GM21528 (cell line): ENCODE measurements around the gene SLC41A2.
"Not testable (repeated sequence)": the region's sequence is repeated elsewhere in the genome, so short reads cannot be mapped to it uniquely, and the experiment has no call there.

Source experiments
- ATAC-seq: cut with Tn5 transposase; IDR thresholded peaks from one replicate; pipeline ENCODE4 v1.9.1; 2021; ENCODE audit warnings: mild to moderate bottlenecking, moderate library complexity; ENCODE audit not compliant: unreplicated experiment, low FRiP score

Gene SLC41A2

DNA sequence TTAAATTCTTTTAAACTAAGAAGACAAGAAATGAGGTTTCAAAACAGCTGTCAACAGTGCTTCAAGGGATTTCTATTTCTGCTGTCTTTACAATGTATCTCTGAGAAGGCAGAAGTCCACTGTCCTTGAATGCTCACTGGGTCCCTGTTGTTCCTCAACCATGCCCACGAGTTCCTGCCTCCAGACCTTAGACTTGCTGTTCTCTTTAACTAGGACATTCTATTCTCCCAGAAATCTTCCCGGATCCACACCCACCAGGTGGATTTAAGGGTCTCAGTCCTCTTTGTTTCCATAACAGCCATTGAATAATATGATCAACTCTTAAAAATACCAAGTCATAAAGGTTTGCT lies 6.7 kb upstream of the SLC41A2 start:
- no peak for ATAC-seq

- ATAC-seq, result no peak
Observed at GRCh38 chr12:104964167-104964855, 6.2 kb upstream of the SLC41A2 start.

GRCh38 chr12:104963757-104964156 lies 5.7 kb upstream of the SLC41A2 start:
- ATAC-seq, result no peak

DNA sequence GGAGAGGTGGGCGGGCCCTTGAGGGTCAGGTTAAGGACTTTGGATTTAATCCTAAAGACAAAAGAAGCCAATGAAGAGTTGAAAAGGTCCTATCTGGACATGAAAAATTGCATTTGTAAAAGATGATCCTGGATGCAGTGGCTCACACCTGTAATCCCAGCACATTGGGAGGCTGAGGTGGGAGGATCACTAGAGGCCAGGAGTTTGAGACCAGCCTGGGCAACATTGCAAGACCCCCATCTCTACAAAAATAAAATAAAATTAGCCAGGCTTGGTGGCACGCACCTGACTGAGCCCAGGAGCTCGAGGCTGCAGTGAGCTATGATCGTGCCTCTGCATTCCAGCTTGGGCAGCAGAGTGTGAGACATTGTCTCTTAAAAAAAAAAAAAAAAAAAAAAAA lies 2.4 kb upstream of the SLC41A2 start:
- no peak for ATAC-seq

GRCh38 chr12:104959335-104959841 lies 1.3 kb upstream of the SLC41A2 start:
- no peak for ATAC-seq

DNA sequence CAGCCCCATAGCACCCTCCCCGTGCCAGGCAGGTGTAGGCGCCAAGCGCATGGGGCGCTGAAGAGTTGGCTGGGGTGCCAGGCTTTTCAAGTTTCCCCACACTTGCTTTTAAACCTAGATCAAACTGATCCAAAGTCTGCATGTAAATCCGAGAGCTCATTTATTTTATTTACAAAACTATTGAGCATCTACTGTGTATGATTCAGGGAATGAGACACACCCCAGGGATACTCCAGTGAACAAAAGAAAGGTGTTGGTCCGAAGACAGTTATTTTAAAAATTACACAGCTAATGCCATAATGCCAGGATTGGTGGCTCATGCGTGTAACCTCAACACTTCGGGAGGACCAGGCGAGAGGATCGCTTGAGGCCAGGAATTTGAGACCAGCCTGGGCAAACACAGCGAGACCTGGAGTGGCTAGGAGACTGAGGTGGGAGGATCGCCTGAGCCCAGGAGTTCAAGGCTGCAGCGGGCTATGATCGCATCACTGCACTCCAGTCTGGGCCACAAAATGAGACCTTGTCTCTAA lies 780 bp upstream of the SLC41A2 start:
- no peak for ATAC-seq

GRCh38 chr12:104957719-104958000 lies 430 bp downstream of the SLC41A2 start:
- peak; percentile 36 for ATAC-seq

DNA sequence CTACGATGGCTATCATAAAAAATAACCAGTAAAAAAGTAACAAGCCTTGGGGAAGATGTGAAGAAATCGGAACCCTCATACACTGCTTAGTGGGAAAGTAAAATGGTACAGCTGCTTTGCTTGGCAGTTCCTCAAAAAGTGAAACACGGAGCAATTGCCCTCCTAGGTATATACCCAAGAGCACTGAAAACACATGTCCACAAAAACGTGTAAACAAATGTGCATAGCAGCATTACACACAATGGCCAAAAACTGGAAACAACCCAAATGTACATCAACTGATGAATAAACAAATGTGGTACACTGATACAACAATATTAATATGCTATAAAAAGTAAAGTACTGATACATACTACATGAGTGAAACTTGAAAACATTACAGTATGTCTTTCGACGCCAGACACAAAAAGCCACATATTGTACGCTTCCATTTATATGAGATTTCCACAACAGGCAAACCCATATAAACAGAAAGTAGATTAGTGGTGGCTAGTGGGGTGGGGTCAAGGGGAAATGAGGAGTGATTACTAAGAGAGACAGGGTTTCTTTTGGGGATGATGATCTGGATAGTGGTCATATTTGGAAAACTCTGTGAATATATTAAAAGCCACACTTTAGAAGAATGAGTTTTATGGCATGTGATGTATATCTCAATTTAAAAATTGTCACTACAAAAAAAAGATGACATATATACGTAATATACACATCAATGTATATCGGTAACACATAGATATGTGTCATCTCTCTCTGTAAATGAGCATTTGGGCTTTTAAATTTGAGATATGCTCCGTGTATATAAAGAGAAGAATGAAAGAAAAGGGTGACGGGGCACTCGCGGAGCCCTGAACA lies 996 bp downstream of the SLC41A2 start:
- no peak for ATAC-seq

DNA sequence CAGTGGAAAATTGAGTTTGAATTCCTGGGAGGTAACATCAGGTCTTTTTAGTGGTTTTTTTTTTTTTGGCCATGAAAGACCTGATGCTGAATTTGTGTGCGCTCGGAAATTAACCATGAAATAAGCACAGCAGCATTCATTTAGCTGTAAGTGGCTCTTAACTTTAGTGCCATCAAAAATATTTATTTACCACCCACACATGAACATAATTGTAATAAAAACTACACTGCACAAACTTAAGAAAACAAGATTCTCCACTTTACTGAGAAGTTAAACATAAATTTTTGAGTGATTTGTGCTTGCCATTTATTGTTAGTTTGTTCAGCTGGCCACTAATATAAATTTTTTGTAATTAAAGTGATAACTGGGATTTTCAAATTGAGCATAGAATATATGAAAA lies 2.4 kb downstream of the SLC41A2 start:
- ATAC-seq, result no peak

DNA sequence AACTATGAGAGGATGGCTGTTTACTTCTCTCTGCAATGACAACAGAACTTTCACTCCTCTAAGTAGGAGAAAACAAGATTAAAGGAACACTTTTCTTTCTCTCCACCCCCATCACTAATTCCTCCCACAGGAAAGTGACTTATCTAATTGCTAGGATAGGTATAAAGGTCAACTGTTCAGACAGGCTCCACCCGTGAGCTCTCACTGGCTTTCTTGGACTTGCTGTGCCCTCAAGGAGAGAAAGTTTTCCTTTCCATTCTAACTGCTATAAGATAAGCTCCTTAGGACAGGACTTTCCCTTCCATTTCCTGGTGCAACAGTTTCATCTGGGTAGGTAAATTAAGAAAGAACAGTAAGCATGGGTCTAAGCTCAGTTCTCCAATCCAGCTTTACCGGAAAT lies 4.8 kb downstream of the SLC41A2 start:
- ATAC-seq, result no peak

DNA sequence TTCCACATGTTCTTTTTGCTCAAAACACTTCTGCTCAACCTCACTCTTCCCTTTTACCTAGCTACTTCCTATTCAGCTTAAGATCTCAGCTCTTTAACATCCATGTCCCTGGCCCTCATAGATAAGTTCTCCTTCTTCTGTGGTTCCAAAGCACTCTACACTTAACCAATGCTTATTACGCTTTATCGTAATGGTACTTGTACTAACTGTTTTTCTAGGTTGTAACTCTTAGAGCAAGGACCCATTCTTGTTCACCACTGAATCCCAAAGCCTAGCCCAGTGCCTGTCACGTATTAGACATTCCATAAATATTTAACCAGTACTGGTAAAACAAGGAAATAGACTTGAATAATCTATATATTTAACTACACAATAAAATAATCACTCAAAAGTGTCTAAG lies 5.3 kb downstream of the SLC41A2 start:
- no peak for ATAC-seq

GRCh38 chr12:104951759-104952509 lies 6.2 kb downstream of the SLC41A2 start:
- no peak for ATAC-seq

- not testable (repeated sequence) for ATAC-seq
Observed at GRCh38 chr12:104948716-104949115, 9.4 kb downstream of the SLC41A2 start.

GRCh38 chr12:104944252-104944651 lies 13.8 kb downstream of the SLC41A2 start:
- ATAC-seq, result no peak

DNA sequence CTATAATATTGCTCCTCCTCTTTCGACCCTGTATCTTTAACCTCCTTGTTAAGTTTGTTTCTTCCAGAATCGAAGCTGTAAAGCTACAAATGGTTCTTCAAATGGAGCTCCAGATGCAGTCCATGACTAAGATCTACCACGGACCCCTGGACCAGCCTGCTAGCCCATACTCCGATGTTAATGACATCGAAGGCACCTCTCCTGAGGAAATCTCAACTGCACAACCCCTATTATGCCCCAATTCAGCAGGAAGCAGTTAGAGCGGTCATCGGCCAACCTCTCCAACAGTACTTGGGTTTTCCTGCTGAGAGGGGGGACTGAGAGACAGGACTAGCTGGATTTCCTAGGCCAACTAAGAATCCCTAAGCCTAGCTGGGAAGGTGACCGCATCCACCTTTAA lies 14.7 kb downstream of the SLC41A2 start:
- ATAC-seq, result not testable (repeated sequence)

DNA sequence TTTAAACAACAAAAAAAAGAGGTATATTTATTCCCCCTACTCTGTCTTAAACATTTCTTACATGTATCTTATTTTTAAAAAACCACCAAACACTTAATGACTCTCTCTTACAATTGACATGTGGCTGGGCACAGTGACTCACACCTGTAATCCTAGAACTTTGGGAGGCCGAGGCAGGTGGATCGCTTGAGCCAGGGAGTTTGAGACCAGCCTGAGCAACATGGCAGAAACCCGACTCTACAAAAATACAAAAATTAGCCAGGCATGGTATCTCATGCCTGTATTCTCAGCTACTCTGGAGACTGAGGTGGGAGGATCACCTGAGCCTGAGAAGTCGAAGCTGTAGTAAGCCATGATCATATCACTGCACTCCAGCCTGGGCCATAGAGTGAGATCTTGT lies 16.0 kb downstream of the SLC41A2 start:
- ATAC-seq, result no peak

DNA sequence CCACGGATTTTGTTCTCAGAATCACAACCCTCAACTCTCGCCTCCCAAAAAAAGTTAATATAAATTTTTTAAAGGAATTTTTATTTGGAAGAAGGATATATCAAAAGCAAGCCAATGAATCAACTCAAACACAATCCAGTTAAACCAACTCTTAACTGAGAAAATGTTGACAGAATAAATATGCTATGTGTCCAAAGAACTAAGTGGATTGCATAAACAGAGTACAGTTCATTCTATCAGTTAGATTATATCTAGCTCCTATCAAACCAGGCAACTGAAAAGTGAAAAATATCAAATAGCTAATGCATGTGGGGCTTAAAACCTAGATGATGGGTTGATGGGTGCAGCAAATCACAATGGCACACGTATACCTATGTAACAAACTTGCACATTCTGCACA lies 16.6 kb downstream of the SLC41A2 start:
- no peak for ATAC-seq

DNA sequence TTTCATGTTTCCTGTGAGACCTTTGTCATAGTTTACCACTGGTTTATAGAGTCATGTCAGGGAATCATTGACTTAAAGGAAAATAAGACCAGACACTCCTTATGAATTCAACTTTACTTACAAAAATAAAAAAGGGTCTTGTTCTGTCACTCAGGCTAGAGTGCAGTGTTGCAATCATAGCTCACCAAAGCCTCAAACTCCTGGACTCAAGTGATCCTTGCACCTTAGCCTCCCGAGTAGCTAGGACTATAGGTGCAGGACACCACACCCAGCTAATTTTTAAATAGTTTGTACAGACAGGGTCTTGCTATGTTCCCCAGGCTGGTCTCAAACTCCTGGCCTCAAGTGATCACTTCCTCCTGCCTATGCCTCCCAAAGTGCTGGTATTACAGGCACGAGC lies 19.0 kb downstream of the SLC41A2 start:
- ATAC-seq, result no peak

- no peak for ATAC-seq
Observed at GRCh38 chr12:104938371-104938770, 19.7 kb downstream of the SLC41A2 start.

DNA sequence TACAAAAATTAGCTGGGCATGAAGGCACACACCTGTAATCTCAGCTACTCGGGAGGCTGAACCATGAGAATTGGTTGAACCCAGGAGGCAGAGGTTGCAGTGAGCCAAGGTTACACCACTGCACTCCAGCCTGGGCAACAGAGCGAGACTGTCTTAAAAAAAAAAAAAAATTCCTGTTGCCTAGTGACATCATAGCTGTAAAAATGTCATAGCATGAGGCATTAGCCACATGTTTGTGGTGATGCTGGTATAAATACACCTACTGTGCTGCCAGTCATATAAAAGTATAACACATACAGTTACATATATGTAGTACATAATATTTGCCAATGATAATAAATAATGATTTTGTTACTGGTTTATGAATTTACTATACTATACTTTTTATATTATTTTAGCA lies 22.2 kb downstream of the SLC41A2 start:
- ATAC-seq, result no peak

DNA sequence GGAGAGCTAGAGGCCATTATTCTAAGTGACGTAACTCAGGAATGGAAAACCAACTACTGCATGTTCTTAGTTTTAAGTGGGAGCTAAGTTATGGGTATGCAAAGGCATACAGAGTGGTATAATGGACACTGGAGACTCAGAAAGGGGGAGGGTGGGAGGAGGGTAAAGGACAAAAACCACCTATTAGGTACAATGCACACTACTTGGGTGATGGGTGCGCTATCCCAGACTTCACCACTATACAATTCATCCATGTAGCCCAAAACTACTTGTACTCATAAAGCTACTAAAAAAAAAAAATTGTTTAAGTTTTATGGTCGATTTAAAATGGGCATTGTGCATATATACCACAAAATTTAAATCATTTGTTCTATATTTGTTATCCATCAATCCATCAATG lies 24.3 kb downstream of the SLC41A2 start:
- no peak for ATAC-seq
